GM03348 (cell line): ENCODE measurements around the gene FASN.
A peak's percentile ranks its signal among the peaks of the same experiment; 100 is the strongest.
"Not testable (repeated sequence)": the region's sequence is repeated elsewhere in the genome, so short reads cannot be mapped to it uniquely, and the experiment has no call there.

Experiments
- DNase-seq: peaks from one replicate; pipeline ENCODE4 v3.0.0; 2012; ENCODE audit warnings: low spot score

The FASN gene

DNA sequence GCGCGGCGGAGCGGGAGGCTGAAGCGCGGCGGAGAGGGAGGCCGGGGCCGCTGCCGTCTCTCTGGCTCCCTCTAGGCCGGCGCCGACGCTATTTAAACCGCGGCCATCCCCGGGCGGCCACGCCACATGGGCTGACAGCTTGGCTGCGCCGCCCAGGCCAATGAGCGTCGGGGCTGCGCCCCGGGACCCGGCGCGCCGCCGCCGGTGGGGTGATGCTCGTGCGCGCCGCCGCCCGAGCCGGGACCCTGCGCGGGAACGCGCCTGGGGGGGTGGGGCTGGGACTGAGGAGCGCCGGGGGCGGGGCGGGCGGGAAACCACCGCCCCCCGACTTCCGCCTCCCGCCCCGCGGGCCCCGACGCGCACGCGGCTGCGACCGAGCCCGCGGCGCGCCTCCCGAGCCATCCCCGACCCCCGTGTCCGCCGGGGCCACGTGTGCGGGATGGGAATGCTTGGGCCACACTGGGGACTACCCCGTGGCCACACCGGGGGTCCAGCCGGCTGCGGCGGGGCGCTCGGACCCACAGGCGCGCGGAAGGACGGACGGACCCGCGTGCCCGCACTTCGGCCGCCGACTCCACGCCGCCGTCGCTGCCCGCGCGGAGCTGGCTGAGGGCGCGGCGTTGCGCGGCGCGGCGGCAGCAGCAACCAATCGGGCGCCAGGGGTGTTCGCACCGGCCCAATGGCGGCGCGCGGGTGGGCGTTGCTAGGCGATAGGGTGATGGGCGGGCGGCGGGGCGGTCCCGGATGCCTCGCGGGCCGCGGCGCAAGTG, at the start of gene FASN:
FASN (minus strand) TSS at position 68 of the 770 bp plus-strand sequence. CDS start 1,791 bp downstream, outside the sequence.
- DNase-seq = peak; percentile 100

DNA sequence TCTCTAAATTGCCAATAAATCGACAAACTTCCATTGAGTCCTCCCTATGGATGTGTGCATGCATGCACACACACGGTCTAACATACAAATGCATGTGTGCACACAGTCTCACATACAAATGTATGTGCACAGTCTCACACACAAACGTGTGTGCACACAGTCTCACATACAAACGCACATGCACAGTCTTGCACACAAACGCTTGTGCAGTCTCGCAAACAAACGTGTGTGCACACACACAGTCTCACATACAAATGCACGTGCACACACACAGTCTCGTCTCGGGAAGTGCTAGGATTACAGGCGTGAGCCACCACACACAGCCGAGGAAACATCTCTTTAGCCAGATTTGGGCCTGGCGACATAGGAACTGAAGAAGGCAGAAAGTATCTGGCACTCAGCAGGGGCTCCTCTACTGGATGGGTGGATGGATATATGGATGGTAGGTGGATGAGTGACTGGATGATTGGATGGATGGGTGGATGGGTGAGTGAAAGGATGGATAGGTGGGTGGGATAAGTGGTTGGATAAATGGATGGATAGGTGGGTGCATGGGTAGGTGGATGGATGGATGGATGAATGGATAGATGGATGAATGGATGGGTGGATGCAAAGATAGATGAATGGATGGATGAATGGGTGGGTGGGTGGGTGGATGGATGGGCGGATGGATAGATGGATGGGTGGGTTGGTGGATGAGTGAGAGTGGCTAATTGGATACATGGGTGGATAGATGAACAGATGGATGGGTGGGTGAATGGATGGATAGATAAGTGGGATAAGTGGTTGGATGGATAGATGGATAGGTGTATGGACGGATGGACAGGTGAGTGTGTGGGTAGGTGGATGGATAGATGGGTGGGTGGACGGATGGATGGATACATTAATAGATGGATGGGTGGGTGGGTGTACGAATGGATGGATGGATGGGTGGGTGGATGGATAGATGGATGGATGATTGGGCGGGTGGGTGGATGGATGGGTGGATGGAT, 48.9 kb upstream of the FASN start:
- no peak for DNase-seq

DNA sequence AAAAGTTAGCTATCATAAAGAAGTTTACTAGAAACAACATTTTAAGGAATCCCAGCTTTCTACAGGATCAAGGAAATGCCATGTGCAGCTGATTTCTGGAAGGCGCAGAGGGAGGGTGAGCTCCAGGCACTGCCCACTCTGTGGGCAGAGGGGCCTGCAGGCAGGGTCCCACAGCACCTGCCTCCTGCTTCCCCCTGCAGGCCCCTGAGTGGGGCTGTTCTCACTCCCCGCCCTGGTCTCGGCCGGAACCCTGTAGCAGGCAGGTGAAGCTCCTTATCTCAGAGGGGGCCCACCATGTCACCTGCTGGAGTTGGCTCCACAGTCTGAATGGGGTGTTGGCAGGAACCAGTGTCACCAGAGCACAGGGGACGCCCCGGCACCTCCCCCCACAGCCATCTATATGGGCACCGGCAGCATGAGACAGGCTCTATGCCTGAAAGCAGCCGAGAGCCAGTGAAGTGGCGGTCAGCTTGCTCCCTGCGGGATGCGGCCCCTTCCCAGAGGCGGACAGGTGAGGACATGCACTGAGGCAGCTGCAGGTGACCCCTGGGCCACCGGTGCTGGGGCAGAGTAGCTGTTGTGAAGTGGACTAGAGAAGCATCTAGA, 47.6 kb upstream of the FASN start:
- no peak for DNase-seq

DNA sequence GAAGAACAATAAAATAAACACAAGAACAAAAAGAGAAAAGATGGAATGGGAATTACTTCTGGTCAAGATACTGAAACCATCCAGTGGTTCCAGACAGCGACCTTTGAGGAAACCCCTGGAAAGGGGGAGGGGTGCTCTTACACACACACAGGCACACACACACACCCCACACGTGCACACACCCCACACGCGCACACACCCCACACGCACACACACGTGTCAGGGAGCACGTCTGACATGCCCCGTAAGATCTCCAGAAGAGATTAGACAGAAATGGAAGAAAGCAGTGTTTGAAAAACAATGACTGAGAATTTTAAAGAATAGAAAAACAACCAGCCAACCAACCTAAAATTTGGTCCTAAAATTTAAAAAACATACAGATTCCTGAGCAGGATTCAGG, 45.3 kb upstream of the FASN start:
- DNase-seq = no peak

DNA sequence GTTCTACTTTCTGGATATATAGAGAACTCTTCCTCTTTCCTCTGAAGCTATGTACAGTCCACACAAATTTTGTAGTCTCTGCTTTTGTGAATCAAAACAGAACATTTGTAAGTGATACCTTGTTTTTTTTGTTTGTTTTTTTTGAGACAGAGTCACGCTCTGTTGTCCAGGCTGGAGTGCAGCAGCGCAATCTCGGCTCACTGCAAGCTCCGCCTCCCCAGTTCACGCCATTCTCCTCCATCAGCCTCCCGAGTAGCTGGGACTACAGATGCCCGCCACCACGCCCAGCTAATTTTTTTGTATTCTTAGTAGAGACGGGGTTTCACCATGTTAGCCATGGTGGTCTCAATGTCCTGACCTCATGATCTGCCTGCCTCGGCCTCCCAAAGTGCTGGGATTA, 41.9 kb upstream of the FASN start:
- DNase-seq = not testable (repeated sequence)

DNA sequence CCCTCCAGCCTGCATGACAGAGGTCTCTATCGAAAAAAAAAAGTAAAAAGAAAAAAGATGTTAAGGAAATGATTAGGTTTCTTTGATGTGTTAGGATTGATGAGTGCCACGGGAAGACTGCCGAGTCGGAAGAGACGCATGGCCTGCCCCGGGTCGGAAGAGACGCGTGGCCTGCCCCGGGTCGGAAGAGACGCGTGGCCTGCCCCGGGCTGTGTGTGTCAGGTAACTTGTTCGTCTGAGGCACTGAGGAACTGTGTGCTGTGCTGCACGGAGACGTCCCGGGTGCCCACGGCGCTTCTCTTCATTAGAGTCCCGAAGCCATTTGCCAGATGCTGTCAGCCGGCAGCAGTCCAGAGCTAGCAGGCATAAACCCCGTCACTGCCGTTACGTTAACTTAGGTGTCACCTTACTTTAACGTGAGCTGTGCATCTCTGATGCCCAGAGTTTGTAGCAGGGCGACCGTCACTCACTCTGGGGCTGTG, 40.5 kb upstream of the FASN start:
- no peak for DNase-seq

GRCh38 chr17:82134101-82134500, 36.1 kb upstream of the FASN start:
- DNase-seq = no peak

GRCh38 chr17:82133166-82133953, 35.3 kb upstream of the FASN start:
- not testable (repeated sequence) for DNase-seq

DNA sequence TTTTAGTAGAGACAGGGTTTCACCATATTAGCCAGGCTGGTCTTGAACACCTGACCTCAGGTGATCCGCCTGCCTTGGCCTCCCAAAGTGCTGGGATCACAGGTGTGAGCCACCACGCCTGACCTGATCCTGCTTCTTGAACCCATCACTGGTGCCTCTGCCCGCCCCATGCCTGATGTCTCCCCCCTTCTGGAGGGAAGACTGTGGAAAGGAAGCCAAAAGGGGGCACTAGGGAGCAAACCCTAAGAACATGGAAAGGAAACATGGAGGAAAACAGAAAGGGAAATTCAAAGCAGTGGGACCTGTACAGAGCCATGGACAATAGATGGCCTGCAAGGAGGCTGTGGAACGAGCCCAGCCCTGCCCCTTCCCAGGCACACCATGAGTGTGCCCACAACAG, 31.1 kb upstream of the FASN start:
- no peak for DNase-seq

- no peak for DNase-seq
Measured at GRCh38 chr17:82128287-82128686, 30.3 kb upstream of the FASN start.

DNA sequence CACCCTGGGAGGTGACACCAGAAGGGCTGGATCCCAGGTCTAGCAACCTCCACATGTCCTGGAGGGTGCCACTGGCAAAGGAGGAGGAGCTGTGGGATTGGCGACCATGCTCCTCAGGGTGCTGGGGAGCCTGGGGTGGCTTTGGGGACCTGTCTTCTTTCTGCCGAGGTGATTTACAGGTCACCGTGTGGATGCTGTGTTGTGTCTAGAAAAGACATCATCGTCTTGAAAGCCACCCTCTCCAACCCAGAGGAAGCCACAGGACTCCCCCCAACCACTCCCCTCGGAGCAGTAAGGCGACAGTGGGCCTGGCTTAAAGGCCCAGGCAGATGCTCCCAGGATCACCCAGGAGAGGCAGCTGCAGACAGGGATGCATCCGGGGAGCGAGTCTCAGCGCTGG, 29.7 kb upstream of the FASN start:
- DNase-seq = no peak

GRCh38 chr17:82127315-82127595, 29.2 kb upstream of the FASN start:
- DNase-seq = no peak

DNA sequence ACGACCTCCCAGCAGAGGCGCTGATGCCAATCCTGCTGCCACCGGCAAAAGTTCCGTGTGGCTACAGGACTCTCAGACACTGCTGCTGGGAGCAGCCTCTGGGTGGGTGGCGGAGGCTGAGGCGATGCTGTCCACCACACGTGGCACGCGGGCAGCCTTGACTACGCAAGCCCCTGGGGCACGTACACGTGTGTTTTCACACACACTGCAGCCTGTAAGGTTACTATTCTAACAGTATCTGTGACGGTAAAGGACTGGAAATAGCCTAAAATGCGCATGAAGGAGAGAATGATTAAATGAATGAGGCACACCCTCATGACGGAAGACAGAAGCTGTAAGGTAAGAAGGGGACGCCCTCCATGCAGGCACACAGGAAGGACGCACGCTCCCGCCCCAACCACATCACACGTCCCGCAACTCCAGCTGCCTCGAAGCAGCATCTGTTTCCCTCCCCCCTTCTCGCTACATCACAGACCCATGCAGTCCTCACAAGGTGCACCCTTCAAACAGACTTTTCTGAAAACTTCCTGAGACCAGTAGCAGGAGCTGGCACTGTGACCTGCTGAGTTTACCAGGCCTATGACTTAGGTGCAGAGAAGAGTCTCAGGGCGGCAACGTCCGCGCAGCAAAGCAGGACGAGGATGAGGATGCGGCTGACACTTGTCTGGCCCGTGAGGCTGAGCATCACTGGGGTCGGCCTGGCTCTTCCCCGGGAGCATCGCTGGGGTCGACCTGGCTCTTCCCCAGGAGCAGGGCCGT, 28.7 kb upstream of the FASN start:
- DNase-seq = no peak

GRCh38 chr17:82124101-82124500, 26.1 kb upstream of the FASN start:
- DNase-seq = no peak

GRCh38 chr17:82121660-82122629, 23.9 kb upstream of the FASN start:
- no peak for DNase-seq

- no peak for DNase-seq
Measured at GRCh38 chr17:82121246-82121645, 23.2 kb upstream of the FASN start.

GRCh38 chr17:82120148-82120547, 22.1 kb upstream of the FASN start:
- no peak for DNase-seq

DNA sequence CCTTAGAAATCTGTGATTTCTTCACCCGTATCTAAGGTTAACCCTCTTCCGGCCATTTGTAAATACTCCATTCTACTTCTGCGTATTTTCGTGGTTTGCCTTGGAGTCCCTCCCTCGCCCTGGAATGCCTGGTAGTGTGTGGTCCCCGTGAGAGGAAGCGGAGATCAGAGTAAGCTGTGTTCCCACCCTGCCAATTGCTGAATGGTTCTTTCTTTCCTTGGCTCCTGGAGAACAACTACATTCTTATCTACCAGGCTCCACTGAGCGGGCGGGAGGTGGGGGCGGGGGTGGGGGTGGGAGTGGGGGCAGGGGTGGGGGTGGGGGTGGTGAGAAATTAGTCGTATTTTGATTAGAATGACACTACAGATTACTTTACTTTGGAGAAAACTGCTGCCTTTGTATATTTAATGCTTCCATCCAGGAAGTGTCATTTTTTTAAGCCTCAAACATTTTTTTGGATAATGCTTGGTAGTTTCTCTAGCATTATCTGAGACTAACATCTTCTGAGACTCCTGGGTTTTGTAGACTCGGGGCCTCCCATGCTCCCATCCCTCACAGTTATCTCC, 20.9 kb upstream of the FASN start:
- no peak for DNase-seq

DNA sequence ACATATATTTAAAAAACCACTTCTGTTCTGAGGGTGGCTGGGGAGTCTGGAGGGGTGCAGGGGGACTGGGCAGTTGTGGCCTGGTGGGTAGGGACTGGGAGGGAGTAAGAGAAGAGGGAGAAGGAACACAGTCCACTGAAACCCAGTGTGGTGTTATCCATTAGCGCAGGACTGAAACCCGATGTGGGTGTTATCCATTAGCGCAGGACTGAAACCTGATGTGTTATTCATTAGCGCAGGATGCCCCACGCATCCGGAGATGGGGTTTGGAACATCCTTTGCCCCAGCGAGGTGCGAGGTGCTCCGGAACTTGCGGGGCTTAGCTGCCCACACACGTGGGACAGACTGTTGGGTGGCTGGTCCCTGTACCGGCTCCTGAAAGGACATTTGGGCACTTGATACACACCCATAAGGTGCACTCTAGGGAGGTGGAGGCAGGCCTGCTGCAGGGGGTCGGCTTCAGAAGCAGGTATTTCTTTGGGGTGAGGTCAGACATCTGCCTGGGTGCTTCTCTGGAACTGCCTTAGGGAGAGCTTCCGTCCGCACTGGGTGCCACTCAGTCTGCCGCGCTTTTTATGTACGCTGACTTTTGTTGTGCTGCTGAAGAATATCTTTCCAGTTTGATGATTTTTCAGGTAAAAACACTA, 20.3 kb upstream of the FASN start:
- DNase-seq = no peak
